ENCODE data around the gene CMTM4.
A peak's percentile ranks its signal among the peaks of the same experiment; 100 is the strongest.

Gene CMTM4

DNA sequence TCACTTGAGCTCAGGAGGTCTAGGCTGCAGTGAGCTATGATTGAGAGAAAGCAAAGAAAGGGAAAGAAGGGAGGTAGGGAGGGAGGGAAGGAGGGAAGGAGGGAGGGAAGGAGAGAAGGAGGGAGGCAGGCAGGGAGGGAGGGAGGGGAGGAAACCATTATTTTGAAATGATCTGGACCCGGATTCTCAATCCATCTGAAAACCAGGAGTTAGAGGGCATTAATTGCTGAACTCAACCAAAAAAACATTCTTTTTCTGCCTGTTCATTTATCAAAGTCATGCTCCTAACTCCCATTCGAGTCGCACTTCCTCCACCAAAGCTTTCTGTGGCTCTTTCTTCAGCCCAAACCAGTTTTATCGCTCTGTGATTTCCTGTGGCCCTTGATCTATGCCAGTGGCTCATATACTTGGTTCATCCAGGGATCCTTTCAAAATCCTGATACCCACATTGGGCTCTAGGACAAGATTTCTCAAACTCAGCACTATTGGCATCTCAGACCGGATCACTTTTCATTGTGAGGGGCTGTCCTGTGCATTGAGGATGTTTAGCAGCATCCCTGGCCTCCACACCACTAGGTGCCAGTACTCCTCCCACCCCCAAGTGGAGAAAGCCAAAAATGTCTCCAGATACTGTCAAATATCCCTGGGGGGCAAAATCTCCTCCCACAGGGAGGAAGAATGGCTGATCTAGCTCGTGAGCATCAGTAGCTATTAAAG lies 38.2 kb downstream of the CMTM4 start:
- peak; percentile 17 for TF ChIP-seq CTCF (IDR thresholded peaks at IDR 0.05; ENCODE audit: low read depth, low read length)
- TF ChIP-seq, protein P1, sequence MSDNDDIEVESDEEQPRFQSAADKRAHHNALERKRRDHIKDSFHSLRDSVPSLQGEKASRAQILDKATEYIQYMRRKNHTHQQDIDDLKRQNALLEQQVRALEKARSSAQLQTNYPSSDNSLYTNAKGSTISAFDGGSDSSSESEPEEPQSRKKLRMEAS (IDR thresholded peaks at IDR 0.05; ENCODE audit: low read depth, low read length), result no peak
- DNase-seq (ENCODE audit: low read depth), result peak; percentile 21
- no peak overlapping the region for H3K4me3 ChIP-seq (ENCODE audit: low read depth, low read length)

DNA sequence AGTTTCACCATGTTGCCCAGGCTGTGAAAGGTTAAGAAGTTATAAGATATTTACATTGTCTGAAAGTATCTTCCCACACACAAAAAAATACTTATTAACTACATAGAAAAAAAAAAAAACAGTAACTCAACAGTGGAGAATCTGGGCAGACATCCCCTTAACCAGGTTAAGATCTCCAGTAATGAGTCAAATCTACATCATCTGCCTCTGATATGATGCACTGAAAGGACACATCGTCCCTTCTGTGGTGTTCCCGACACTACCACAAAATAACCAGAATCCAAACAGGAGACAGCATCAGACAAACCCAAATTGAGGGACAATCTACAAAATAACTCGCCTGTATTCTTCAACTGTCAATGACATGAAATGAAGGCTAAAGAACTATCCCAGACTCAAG lies 40.0 kb downstream of the CMTM4 start:
- TF ChIP-seq, protein P1 (IDR thresholded peaks at IDR 0.05; ENCODE audit: low read depth, low read length), result no peak
- TF ChIP-seq POLR2A (IDR thresholded peaks at IDR 0.05; ENCODE audit: extremely low read depth, insufficient read length), result no peak
- no peak for TF ChIP-seq MYC (IDR thresholded peaks at IDR 0.05; ENCODE audit: low read depth, low read length)
- DNase-seq (ENCODE audit: low read depth), result no peak
- no peak overlapping the region for H3K4me3 ChIP-seq (ENCODE audit: low read depth, low read length)

GRCh38 chr16:66653581-66654350 lies 42.8 kb downstream of the CMTM4 start:
- TF ChIP-seq POLR2A (IDR thresholded peaks at IDR 0.05; ENCODE audit: extremely low read depth, insufficient read length) (no peak), MYC (IDR thresholded peaks at IDR 0.05; ENCODE audit: low read depth, low read length) (no peak), CTCF (IDR thresholded peaks at IDR 0.05; ENCODE audit: low read depth, low read length) (no peak)
- TF ChIP-seq, protein P1 (IDR thresholded peaks at IDR 0.05; ENCODE audit: low read depth, low read length), result no peak; the same call in 1 of the 2 replicates
- no peak overlapping the region for H3K4me3 ChIP-seq (ENCODE audit: low read depth, low read length)
- DNase-seq (ENCODE audit: low read depth), result peak; percentile 62

- DNase-seq (ENCODE audit: low read depth), result no peak
- H3K4me3 ChIP-seq (ENCODE audit: low read depth, low read length), result no peak overlapping the region
- TF ChIP-seq CTCF (IDR thresholded peaks at IDR 0.05; ENCODE audit: low read depth, low read length) (no peak), POLR2A (IDR thresholded peaks at IDR 0.05; ENCODE audit: extremely low read depth, insufficient read length) (no peak), MYC (IDR thresholded peaks at IDR 0.05; ENCODE audit: low read depth, low read length) (no peak)
- TF ChIP-seq, protein P1 (IDR thresholded peaks at IDR 0.05; ENCODE audit: low read depth, low read length), result no peak
Measured at GRCh38 chr16:66652661-66653360, 43.7 kb downstream of the CMTM4 start.

- peak; percentile 33 for DNase-seq (ENCODE audit: low read depth)
- TF ChIP-seq POLR2A (IDR thresholded peaks at IDR 0.05; ENCODE audit: extremely low read depth, insufficient read length) (no peak), MYC (IDR thresholded peaks at IDR 0.05; ENCODE audit: low read depth, low read length) (no peak), CTCF (IDR thresholded peaks at IDR 0.05; ENCODE audit: low read depth, low read length) (no peak)
- TF ChIP-seq, protein P1 (IDR thresholded peaks at IDR 0.05; ENCODE audit: low read depth, low read length), result no peak
- H3K4me3 ChIP-seq (ENCODE audit: low read depth, low read length), result no peak overlapping the region
Measured at GRCh38 chr16:66651965-66652364, 44.6 kb downstream of the CMTM4 start.

- TF ChIP-seq MYC (IDR thresholded peaks at IDR 0.05; ENCODE audit: low read depth, low read length) (no peak), POLR2A (IDR thresholded peaks at IDR 0.05; ENCODE audit: extremely low read depth, insufficient read length) (no peak), CTCF (IDR thresholded peaks at IDR 0.05; ENCODE audit: low read depth, low read length) (no peak)
- TF ChIP-seq, protein P1 (IDR thresholded peaks at IDR 0.05; ENCODE audit: low read depth, low read length), result no peak
- no peak for DNase-seq (ENCODE audit: low read depth)
- H3K4me3 ChIP-seq (ENCODE audit: low read depth, low read length), result no peak overlapping the region
Measured at GRCh38 chr16:66651474-66651765, 45.1 kb downstream of the CMTM4 start.

Measured in NB4 (cell line).